Trophoblast cell (in vitro differentiated cells and primary cell): ENCODE measurements around the gene SELENOH.
A peak's percentile ranks its signal among the peaks of the same experiment; 100 is the strongest.

ENCODE experiments used
- DNase-seq, 2 donors: peaks; one replicate each; pipeline ENCODE4 v3.0.0-alpha.2; 2016
- H2AFZ ChIP-seq: 2 replicates; pipeline ENCODE4 v1.6.1; 2013; ENCODE audit warnings: low read length, moderate library complexity, mild to moderate bottlenecking; ENCODE audit not compliant: insufficient read depth, poor library complexity
- H2AK5ac ChIP-seq: 2 replicates; pipeline ENCODE4 v1.6.1; 2013; ENCODE audit warnings: mild to moderate bottlenecking, low read length
- H2BK120ac ChIP-seq: 2 replicates; pipeline ENCODE4 v1.6.1; 2013; ENCODE audit warnings: low read length, mild to moderate bottlenecking, moderate library complexity; ENCODE audit not compliant: insufficient read depth, poor library complexity
- H2BK12ac ChIP-seq: 2 replicates; pipeline ENCODE4 v1.6.1; 2013; ENCODE audit warnings: mild to moderate bottlenecking, low read length, moderate library complexity
- H2BK5ac ChIP-seq: 2 replicates; pipeline ENCODE4 v1.6.1; 2013; ENCODE audit warnings: low read length, low read depth, moderate library complexity, mild to moderate bottlenecking; ENCODE audit not compliant: poor library complexity
- H3K14ac ChIP-seq: 2 replicates; pipeline ENCODE4 v1.6.1; 2013; ENCODE audit warnings: mild to moderate bottlenecking, low read length
- H3K18ac ChIP-seq: 2 replicates; pipeline ENCODE4 v1.6.1; 2013; ENCODE audit warnings: mild to moderate bottlenecking, low read length
- H3K23ac ChIP-seq: 2 replicates; pipeline ENCODE4 v1.6.1; 2013; ENCODE audit warnings: low read length
- H3K27ac ChIP-seq: 2 replicates; pipeline ENCODE4 v1.5.1; 2013; ENCODE audit warnings: low read depth, mild to moderate bottlenecking, inconsistent platforms, low read length, moderate library complexity
- H3K27me3 ChIP-seq: 2 replicates; pipeline ENCODE4 v1.6.1; 2013; ENCODE audit warnings: inconsistent platforms, mild to moderate bottlenecking, low read length, moderate library complexity; ENCODE audit not compliant: insufficient read depth
- H3K36me3 ChIP-seq, 2 experiments: 1 replicate in 1 of 2; 2 replicates in 1 of 2; pipeline ENCODE4 v1.6.1; 2013; ENCODE audit warnings: low read length in 2 of 2, mild to moderate bottlenecking in 2 of 2, moderate library complexity in 1 of 2; ENCODE audit not compliant: insufficient read depth in 2 of 2, control insufficient read depth in 1 of 2
- H3K4ac ChIP-seq: 2 replicates; pipeline ENCODE4 v1.6.1; 2013; ENCODE audit warnings: low read depth, mild to moderate bottlenecking, low read length, moderate library complexity
- H3K4me1 ChIP-seq, 2 experiments: 1 replicate in 1 of 2; 2 replicates in 1 of 2; pipeline ENCODE4 v1.6.1; 2013; ENCODE audit warnings: low read length in 2 of 2, mild to moderate bottlenecking in 2 of 2, moderate library complexity in 1 of 2; ENCODE audit not compliant: insufficient read depth in 2 of 2, control insufficient read depth in 1 of 2
- H3K4me2 ChIP-seq: 2 replicates; pipeline ENCODE4 v1.6.1; 2013; ENCODE audit warnings: inconsistent platforms, mild to moderate bottlenecking, low read length, moderate library complexity
- H3K4me3 ChIP-seq: 2 replicates; pipeline ENCODE4 v1.5.1; 2013; ENCODE audit warnings: mild to moderate bottlenecking, low read depth, low read length, inconsistent platforms
- H3K79me1 ChIP-seq: one replicate; pipeline ENCODE4 v1.6.1; 2013; ENCODE audit warnings: low read length
- H3K79me2 ChIP-seq: 2 replicates; pipeline ENCODE4 v1.6.1; 2013; ENCODE audit warnings: low read length, mild to moderate bottlenecking; ENCODE audit not compliant: control insufficient read depth, insufficient read depth, poor library complexity
- H3K9ac ChIP-seq: 2 replicates; pipeline ENCODE4 v1.6.1; 2013; ENCODE audit warnings: mild to moderate bottlenecking, low read length
- H3K9me3 ChIP-seq: 2 replicates; pipeline ENCODE4 v1.6.1; 2013; ENCODE audit warnings: low read depth, mild to moderate bottlenecking, control low read depth, inconsistent platforms, low read length; ENCODE audit not compliant: insufficient read depth
- H4K12ac ChIP-seq: 2 replicates; pipeline ENCODE4 v1.6.1; 2013; ENCODE audit warnings: low read depth, mild to moderate bottlenecking, low read length, moderate library complexity
- H4K8ac ChIP-seq: 2 replicates; pipeline ENCODE4 v1.6.1; 2013; ENCODE audit warnings: low read depth, mild to moderate bottlenecking, low read length, moderate library complexity
- H4K91ac ChIP-seq: one replicate; pipeline ENCODE4 v1.6.1; 2013; ENCODE audit warnings: low read depth, mild to moderate bottlenecking, low read length, moderate library complexity
- WGBS: extraction: QIAGEN DNeasy Blood & Tissue Kit; methylation state at CpG from one replicate; pipeline ENCODE4 v1.1.7; 2013; ENCODE audit warnings: missing lambda C conversion rate; ENCODE audit not compliant: insufficient read length, insufficient coverage; ENCODE audit errors: extremely low coverage; 5-methylcytosine and 5-hydroxymethylcytosine counted together

SELENOH gene

GRCh38 chr11:57758174-57758573, 16.9 kb downstream of the SELENOH start:
- no peak overlapping the region for H3K14ac ChIP-seq
- H3K79me1 ChIP-seq, result peaks cover 6% of the 10 kb centered on the region
- peaks cover 2% of the 10 kb centered on the region for H3K79me2 ChIP-seq
- H4K12ac ChIP-seq, result no peak overlapping the region
- no peak overlapping the region for H3K27ac ChIP-seq
- no peaks in the 10 kb centered on the region for H3K4me1 ChIP-seq
- no peak overlapping the region for H2AK5ac ChIP-seq
- H3K4me2 ChIP-seq, result no peak overlapping the region
- no peak overlapping the region for H3K4ac ChIP-seq
- no CpG with 5 or more reads among the region's 3 CpGs for whole genome bisulfite sequencing
- H3K27me3 ChIP-seq, result no peaks in the 10 kb centered on the region
- H4K91ac ChIP-seq, result no peak overlapping the region
- no peak overlapping the region for H2BK120ac ChIP-seq
- no peak overlapping the region for H4K8ac ChIP-seq
- no peak for DNase-seq
- H3K36me3 ChIP-seq, result no peaks in the 10 kb centered on the region
- H2BK5ac ChIP-seq, result no peak overlapping the region
- H2BK12ac ChIP-seq, result no peak overlapping the region
- H2AFZ ChIP-seq, result no peak overlapping the region
- no peak overlapping the region for H3K9ac ChIP-seq
- no peaks in the 10 kb centered on the region for H3K9me3 ChIP-seq
- no peak overlapping the region for H3K4me3 ChIP-seq
- H3K23ac ChIP-seq, result no peak overlapping the region
- H3K18ac ChIP-seq, result no peak overlapping the region

GRCh38 chr11:57761301-57762234, 20.3 kb downstream of the SELENOH start, which contains the start of gene CTNND1:
TSS of gene CTNND1 (plus strand) at chr11:57761802. CDS start at chr11:57791479, 29,677 bp downstream.
- H4K8ac ChIP-seq, result peak within 1 kb of the TSS; percentile 78
- H3K4ac ChIP-seq, result peak within 1 kb of the TSS; percentile 99
- no peak within 1 kb of the TSS for H2BK12ac ChIP-seq
- H3K14ac ChIP-seq, result peak within 1 kb of the TSS; percentile 53
- peaks cover 0 to 5% of the 10 kb centered on the region in 2 experiments for H3K36me3 ChIP-seq
- H3K23ac ChIP-seq, result no peak within 1 kb of the TSS
- H3K27me3 ChIP-seq, result no peaks in the 10 kb centered on the region
- H3K9ac ChIP-seq, result peak within 1 kb of the TSS; percentile 99
- peak within 1 kb of the TSS; percentile 79 for H2BK120ac ChIP-seq
- peaks cover 17% of the 10 kb centered on the region for H3K79me2 ChIP-seq
- H2AFZ ChIP-seq, result no peak within 1 kb of the TSS
- no peak within 1 kb of the TSS for H2AK5ac ChIP-seq
- H3K4me3 ChIP-seq, result peak within 1 kb of the TSS; percentile 75
- WGBS, result no CpG with 5 or more reads among the region's 13 CpGs
- peak within 1 kb of the TSS; percentile 66 for H3K4me2 ChIP-seq
- H3K4me1 ChIP-seq, result peaks cover 4 to 5% of the 10 kb centered on the region in 2 experiments
- peak within 1 kb of the TSS; percentile 83 for H4K91ac ChIP-seq
- peak within 1 kb of the TSS; percentile 80 for H2BK5ac ChIP-seq
- peak; percentile 92 to 96 for DNase-seq
- H3K18ac ChIP-seq, result no peak within 1 kb of the TSS
- no peaks in the 10 kb centered on the region for H3K9me3 ChIP-seq
- H3K27ac ChIP-seq, result peak within 1 kb of the TSS; percentile 99
- H3K79me1 ChIP-seq, result peaks cover 6% of the 10 kb centered on the region
- H4K12ac ChIP-seq, result peak within 1 kb of the TSS; percentile 59

- no CpG with 5 or more reads among the region's 9 CpGs for WGBS
- Histone ChIP-seq H4K12ac (no peak overlapping the region), H3K79me1 (peaks cover 6% of the 10 kb centered on the region), H2BK12ac (no peak overlapping the region), H3K27me3 (no peaks in the 10 kb centered on the region), H3K14ac (no peak overlapping the region), H2AK5ac (no peak overlapping the region), H3K27ac (peak overlapping the region; percentile 69), H3K23ac (no peak overlapping the region), H4K91ac (peak overlapping the region; percentile 6), H3K4ac (peak overlapping the region; percentile 99), H4K8ac (peak overlapping the region; percentile 65), H2BK5ac (peak overlapping the region; percentile 76), H3K9me3 (no peaks in the 10 kb centered on the region), H2BK120ac (peak overlapping the region; percentile 51), H3K4me1 (peaks cover 4 to 5% of the 10 kb centered on the region in 2 experiments), H3K18ac (no peak overlapping the region), H3K9ac (peak overlapping the region; percentile 54), H2AFZ (no peak overlapping the region), H3K36me3 (peaks cover 0 to 5% of the 10 kb centered on the region in 2 experiments), H3K4me3 (peak overlapping the region; percentile 72), H3K79me2 (peaks cover 20% of the 10 kb centered on the region), H3K4me2 (peak overlapping the region; percentile 45)
- peak in 1 of 2 donors; percentile 41 for DNase-seq
Measured at GRCh38 chr11:57762235-57762861, 21.1 kb downstream of the SELENOH start.

- Histone ChIP-seq H3K18ac (no peak overlapping the region), H3K9me3 (no peaks in the 10 kb centered on the region), H3K4me1 (peaks cover 4 to 5% of the 10 kb centered on the region in 2 experiments), H3K79me1 (peaks cover 6% of the 10 kb centered on the region), H4K8ac (no peak overlapping the region), H3K4me3 (no peak overlapping the region), H2BK12ac (no peak overlapping the region), H4K91ac (no peak overlapping the region), H4K12ac (no peak overlapping the region), H2AK5ac (no peak overlapping the region), H2AFZ (no peak overlapping the region), H3K23ac (no peak overlapping the region), H3K14ac (no peak overlapping the region), H3K27ac (peak overlapping the region; percentile 2), H3K9ac (peak overlapping the region; percentile 78), H3K79me2 (peaks cover 24% of the 10 kb centered on the region), H2BK5ac (no peak overlapping the region), H3K4me2 (peak overlapping the region; percentile 77), H3K27me3 (no peaks in the 10 kb centered on the region), H3K36me3 (peaks cover 0 to 5% of the 10 kb centered on the region in 2 experiments), H2BK120ac (no peak overlapping the region), H3K4ac (peak overlapping the region; percentile 26)
- peak in 1 of 2 donors; percentile 48 for DNase-seq
- no CpG with 5 or more reads among the region's 1 CpG for WGBS
Measured at GRCh38 chr11:57763568-57763967, 22.3 kb downstream of the SELENOH start.
